Nephron progenitor cell (in vitro differentiated cells): ENCODE measurements around the gene HIP1.
A peak's percentile ranks its signal among the peaks of the same experiment; 100 is the strongest.

Experiments
- DNase-seq: peaks from one replicate; pipeline ENCODE4 v3.0.0; 2021
- H3K27ac Mint-ChIP-seq: 2 replicates; pipeline ENCODE4 v1.8.0; 2021; ENCODE audit warnings: mild to moderate bottlenecking, moderate library complexity, mixed read lengths
- H3K27me3 Mint-ChIP-seq: 2 replicates; pipeline ENCODE4 v1.8.0; 2021; ENCODE audit warnings: mild to moderate bottlenecking, low read depth, mixed read lengths; ENCODE audit not compliant: poor library complexity
- H3K36me3 Mint-ChIP-seq: 2 replicates; pipeline ENCODE4 v1.8.0; 2021; ENCODE audit warnings: low read depth, mixed read lengths
- H3K4me1 Mint-ChIP-seq: 2 replicates; pipeline ENCODE4 v1.8.0; 2021; ENCODE audit warnings: mixed read lengths
- H3K4me3 Mint-ChIP-seq: 2 replicates; pipeline ENCODE4 v1.8.0; 2021; ENCODE audit warnings: mild to moderate bottlenecking, moderate library complexity, mixed read lengths
- H3K9me3 Mint-ChIP-seq: 2 replicates; pipeline ENCODE4 v1.8.0; 2021; ENCODE audit warnings: mild to moderate bottlenecking, moderate library complexity, mixed read lengths
- CTCF ChIP-seq: fragments of 200-600 bp; sonication (generic); IDR thresholded peaks from 2 replicates; pipeline ENCODE4 v1.5.0; 2021; ENCODE audit warnings: antibody characterized with exemption

HIP1 gene

GRCh38 chr7:75591467-75592255, 147.1 kb downstream of the HIP1 start:
- DNase-seq: no peak
- H3K4me3 Mint-ChIP-seq: no peak overlapping the region
- H3K27ac Mint-ChIP-seq: no peak overlapping the region
- H3K36me3 Mint-ChIP-seq: peaks cover 79% of the 10 kb centered on the region
- H3K9me3 Mint-ChIP-seq: peaks cover 12% of the 10 kb centered on the region
- peaks cover 17% of the 10 kb centered on the region for H3K4me1 Mint-ChIP-seq
- peaks cover 3% of the 10 kb centered on the region for H3K27me3 Mint-ChIP-seq
- no peak for TF ChIP-seq CTCF

- Mint-ChIP-seq H3K4me1 (peaks cover 15% of the 10 kb centered on the region), H3K27ac (no peak overlapping the region), H3K4me3 (no peak overlapping the region), H3K27me3 (peaks cover 3% of the 10 kb centered on the region), H3K36me3 (peaks cover 88% of the 10 kb centered on the region), H3K9me3 (peaks cover 12% of the 10 kb centered on the region)
- no peak for DNase-seq
- no peak for TF ChIP-seq CTCF
Measured at GRCh38 chr7:75590373-75591005, 148.3 kb downstream of the HIP1 start.

GRCh38 chr7:75584354-75584753, 154.4 kb downstream of the HIP1 start:
- no peaks in the 10 kb centered on the region for H3K9me3 Mint-ChIP-seq
- H3K27ac Mint-ChIP-seq: peak overlapping the region; percentile 6
- TF ChIP-seq CTCF: no peak
- no peak overlapping the region for H3K4me3 Mint-ChIP-seq
- DNase-seq: no peak
- H3K27me3 Mint-ChIP-seq: peaks cover 3% of the 10 kb centered on the region
- no peaks in the 10 kb centered on the region for H3K4me1 Mint-ChIP-seq
- H3K36me3 Mint-ChIP-seq: peaks cover 90% of the 10 kb centered on the region

- Mint-ChIP-seq H3K9me3 (no peaks in the 10 kb centered on the region), H3K36me3 (peaks cover 84% of the 10 kb centered on the region), H3K27ac (peak overlapping the region; percentile 78), H3K4me1 (no peaks in the 10 kb centered on the region), H3K27me3 (peaks cover 3% of the 10 kb centered on the region), H3K4me3 (no peak overlapping the region)
- no peak for TF ChIP-seq CTCF
- no peak for DNase-seq
Measured at GRCh38 chr7:75583255-75583654, 155.5 kb downstream of the HIP1 start.

- no peak overlapping the region for H3K27ac Mint-ChIP-seq
- peaks cover 70% of the 10 kb centered on the region for H3K36me3 Mint-ChIP-seq
- no peak overlapping the region for H3K4me3 Mint-ChIP-seq
- no peak for TF ChIP-seq CTCF
- peaks cover 6% of the 10 kb centered on the region for H3K4me1 Mint-ChIP-seq
- no peaks in the 10 kb centered on the region for H3K9me3 Mint-ChIP-seq
- no peak for DNase-seq
- peaks cover 3% of the 10 kb centered on the region for H3K27me3 Mint-ChIP-seq
Measured at GRCh38 chr7:75579899-75580298, 158.8 kb downstream of the HIP1 start.
